Motor neuron (in vitro differentiated cells): Measurements from ENCODE around the gene CNTN1. TPM values are rescaled to one million over a fixed set of nuclear protein-coding genes. Genes with fewer than 3 reads are reported as not detected.

Source experiments
- ATAC-seq, 8 experiments: fragments of 200-7000 bp; cut with Tn5 transposase; replicated peaks in 6 of 8; 2 replicates each; pipeline ENCODE4 v1.8.0; 2021; ENCODE audit warnings: mild to moderate bottlenecking in 8 of 8, moderate library complexity in 8 of 8
- H3K27ac ChIP-seq, 2 donors: fragments of 250-450 bp; sonication (Bioruptor Pico); 2 replicates each; pipeline ENCODE4 v1.9.0; 2021; ENCODE audit warnings: antibody characterized with exemption in 2 of 2, mild to moderate bottlenecking in 2 of 2, moderate library complexity in 1 of 2
- H3K4me1 ChIP-seq, 2 donors: fragments of 250-450 bp; sonication (Bioruptor Pico); replicated peaks in 1 of 2; 2 replicates each; pipeline ENCODE4 v1.6.1; 2021; ENCODE audit warnings: antibody characterized with exemption in 2 of 2, mild to moderate bottlenecking in 2 of 2, moderate library complexity in 1 of 2
- H3K4me3 ChIP-seq, 5 donors: fragments of 250-450 bp; sonication (Bioruptor Pico); 2 replicates each; pipeline ENCODE4 v1.9.0; 2021; ENCODE audit warnings: antibody characterized with exemption in 5 of 5, mild to moderate bottlenecking in 5 of 5, moderate library complexity in 4 of 5
- WGBS, 10 experiments: fragments of 450-650 bp; shearing (Covaris generic); methylation state at CpG; one replicate each; pipeline ENCODE4 v1.0.0; 2022; 5-methylcytosine and 5-hydroxymethylcytosine counted together
- in situ Hi-C, 9 experiments: fragments of 400-800 bp; cut with MboI; loops; one replicate each; pipeline ENCODE4 v1.15.0; 2021; ENCODE audit warnings: low sequenced_read_pairs in 9 of 9, low pct_unique_long_range_greater_than_20kb in 2 of 9; ENCODE audit not compliant: unreplicated experiment in 9 of 9
- total RNA-seq, 8 experiments: library from RNA; unstranded; fragments of 300-600 nt; gene quantifications; 2 replicates each; pipeline versions ENCODE4 v1.2.3 to v1.2.4, GENCODE V29; 2022

CNTN1 gene
- total RNA-seq, 8 experiments from 2014 or later = 0.05 to 163 (median 31.3) TPM

DNA sequence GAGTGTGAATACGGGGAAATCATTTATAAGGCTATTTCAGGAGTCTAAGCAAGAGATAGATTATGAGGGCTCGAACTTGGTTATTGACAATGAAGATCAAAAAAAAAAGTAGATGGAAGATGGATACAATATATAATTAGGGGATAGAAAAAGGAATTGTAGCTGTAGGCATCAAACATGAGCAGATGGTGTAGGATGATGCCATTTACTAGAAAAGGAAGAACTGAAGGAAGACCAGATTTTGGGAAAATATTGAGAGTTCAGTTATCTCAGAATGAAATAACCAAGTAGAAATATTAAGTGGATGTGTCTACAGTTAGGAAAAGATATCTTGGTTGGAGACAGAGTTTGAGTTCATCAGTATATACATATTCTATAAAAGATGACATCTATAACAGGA, 109.6 kb downstream of the CNTN1 start:
- Histone ChIP-seq H3K4me1 (peaks cover 0 to 4% of the 10 kb centered on the region in 2 donors), H3K4me3 (no peak overlapping the region), H3K27ac (no peak overlapping the region)
- ATAC-seq = no peak
- in situ Hi-C loops = loop anchor here in 1 of 9 experiments (25.0 kb wide), 1 partner anchor 110 kb away; no protein-coding TSS in a partner anchor
- 8 to 100% (median 65%) methylated on average over 1 to 2 of the region's 2 CpGs for WGBS, 10 experiments

DNA sequence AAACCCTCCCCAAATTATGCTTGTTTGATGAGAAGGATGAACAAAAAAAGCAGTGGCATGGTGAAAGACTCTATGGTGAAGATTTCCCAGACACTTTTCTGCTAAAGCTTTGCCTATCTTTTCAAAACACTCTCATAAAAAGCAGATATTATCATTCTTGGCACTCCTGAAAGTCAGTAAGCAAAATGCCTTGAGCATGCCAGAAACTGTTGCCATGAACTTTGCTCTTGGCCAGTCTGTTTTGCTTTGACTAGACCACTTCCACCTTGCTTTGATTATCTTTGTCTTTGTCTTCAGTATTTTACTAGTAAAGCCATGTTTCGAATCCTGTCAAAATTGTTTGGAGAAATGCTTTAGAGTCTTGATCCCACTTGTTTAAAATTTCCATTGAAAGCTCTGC, 110.4 kb downstream of the CNTN1 start:
- Histone ChIP-seq H3K4me1 (peaks cover 0 to 4% of the 10 kb centered on the region in 2 donors), H3K4me3 (no peak overlapping the region), H3K27ac (no peak overlapping the region)
- ATAC-seq = no peak
- in situ Hi-C loops = loop anchor here in 1 of 9 experiments (25.0 kb wide), 1 partner anchor 110 kb away; no protein-coding TSS in a partner anchor
- 0 to 100% (median 61%) methylated on average over 1 of the region's 1 CpG; no CpG with 5 or more reads in 2 of the 10 experiments for WGBS, 10 experiments

DNA sequence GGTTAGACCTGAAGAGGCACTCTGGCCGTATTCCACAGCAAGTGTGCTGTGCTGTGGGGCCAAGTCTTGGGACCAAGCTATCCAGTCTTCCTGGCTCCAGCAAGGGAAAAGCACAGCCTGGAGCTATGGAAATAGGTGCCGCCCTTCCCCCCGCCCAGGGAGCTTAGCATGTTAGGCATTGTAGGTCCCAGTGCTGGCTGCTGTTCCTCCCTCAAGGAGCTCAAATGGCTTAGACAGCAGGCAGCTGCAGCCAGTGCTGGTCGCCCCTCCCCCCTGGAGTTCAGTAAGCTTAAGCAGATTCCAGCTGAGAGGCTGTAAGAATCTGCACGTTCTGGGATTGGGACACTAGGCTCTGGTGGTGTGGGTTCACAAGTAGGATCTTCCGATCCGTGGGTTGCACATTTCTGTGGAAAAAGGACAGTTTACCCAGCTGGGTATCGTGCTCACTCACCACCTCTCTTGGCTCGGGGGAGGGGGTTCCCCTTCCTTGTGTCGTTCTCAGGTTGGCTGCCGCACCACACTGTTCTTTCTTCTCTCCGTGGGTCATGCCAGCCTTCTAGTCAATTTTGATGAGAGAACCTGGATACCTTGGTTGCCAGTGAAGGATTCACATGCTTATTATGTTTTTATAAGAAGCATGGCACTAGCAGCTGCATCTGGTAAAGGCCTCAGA, 127.3 kb downstream of the CNTN1 start:
- 0 to 83% (median 70%) methylated on average over 1 to 9 of the region's 12 CpGs; no CpG with 5 or more reads in 3 of the 10 experiments for WGBS, 10 experiments
- H3K4me1 ChIP-seq = peaks cover 6 to 8% of the 10 kb centered on the region in 2 donors
- H3K4me3 ChIP-seq = no peak overlapping the region
- ATAC-seq = peak; percentile 59 to 90 (median 69)
- H3K27ac ChIP-seq = no peak overlapping the region
- in situ Hi-C loops = loop anchor here in 1 of 9 experiments (25.0 kb wide), 1 partner anchor 93 kb away; no protein-coding TSS in a partner anchor

DNA sequence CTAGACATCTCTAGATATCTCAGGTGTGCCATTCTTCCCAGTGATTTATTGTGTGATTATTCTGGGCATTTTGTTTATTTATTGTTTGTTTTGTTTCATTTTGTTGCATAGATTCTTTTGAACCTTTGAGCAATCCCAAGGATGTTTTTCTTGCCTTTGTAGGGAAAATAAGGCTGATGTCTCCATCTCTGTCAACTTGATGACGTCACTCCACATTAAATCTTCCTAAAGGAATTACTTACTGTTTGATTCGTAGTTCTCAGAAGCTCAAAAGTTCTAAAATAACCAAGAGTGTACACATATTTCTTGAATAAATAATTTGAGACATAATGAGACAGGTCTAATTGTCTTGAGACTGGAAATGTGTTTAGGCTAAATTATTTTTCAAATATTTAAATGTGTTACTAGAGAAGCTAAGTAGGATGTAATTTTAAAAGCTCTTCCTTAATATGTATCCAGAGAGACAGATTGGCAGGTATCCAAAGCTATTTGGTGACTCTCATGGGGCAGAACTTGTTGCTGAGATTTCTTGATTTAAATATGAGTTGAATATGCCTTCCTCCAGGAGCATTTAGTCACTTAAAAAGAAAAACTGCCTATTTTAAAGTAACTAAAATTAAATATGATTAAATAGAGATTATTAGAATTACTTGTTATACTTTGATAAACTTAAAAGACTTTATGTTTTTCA, 128.7 kb downstream of the CNTN1 start:
- ATAC-seq = no peak
- in situ Hi-C loops = loop anchor here in 1 of 9 experiments (25.0 kb wide), 1 partner anchor 91 kb away; no protein-coding TSS in a partner anchor
- Histone ChIP-seq H3K4me3 (no peak overlapping the region), H3K4me1 (peaks cover 6 to 8% of the 10 kb centered on the region in 2 donors), H3K27ac (no peak overlapping the region)
- 0 to 90% (median 48%) methylated on average over 1 to 2 of the region's 2 CpGs; no CpG with 5 or more reads in 1 of the 10 experiments for WGBS, 10 experiments

DNA sequence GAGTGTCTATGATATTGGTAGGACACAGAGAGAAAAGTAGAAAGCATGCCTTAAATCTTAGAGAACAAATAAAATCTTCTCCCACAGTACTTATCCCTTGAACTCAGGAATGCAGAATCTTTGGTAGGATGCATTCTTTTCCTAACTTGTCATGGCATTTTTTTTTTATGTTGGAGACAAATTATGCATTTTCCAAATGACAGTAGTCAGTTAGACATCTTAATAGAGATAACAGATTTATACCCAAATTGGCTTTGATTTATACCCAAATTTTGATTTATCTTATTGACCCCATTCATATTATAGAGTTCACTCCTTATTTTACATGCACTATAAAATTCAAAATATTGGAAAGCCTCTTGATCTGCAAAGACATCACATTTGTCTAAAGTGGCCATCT, 132.9 kb downstream of the CNTN1 start:
- no peak overlapping the region for H3K27ac ChIP-seq
- ATAC-seq = no peak
- H3K4me3 ChIP-seq = no peak overlapping the region
- in situ Hi-C loops = no loop called here
- H3K4me1 ChIP-seq = peaks cover 19 to 21% of the 10 kb centered on the region in 2 donors

DNA sequence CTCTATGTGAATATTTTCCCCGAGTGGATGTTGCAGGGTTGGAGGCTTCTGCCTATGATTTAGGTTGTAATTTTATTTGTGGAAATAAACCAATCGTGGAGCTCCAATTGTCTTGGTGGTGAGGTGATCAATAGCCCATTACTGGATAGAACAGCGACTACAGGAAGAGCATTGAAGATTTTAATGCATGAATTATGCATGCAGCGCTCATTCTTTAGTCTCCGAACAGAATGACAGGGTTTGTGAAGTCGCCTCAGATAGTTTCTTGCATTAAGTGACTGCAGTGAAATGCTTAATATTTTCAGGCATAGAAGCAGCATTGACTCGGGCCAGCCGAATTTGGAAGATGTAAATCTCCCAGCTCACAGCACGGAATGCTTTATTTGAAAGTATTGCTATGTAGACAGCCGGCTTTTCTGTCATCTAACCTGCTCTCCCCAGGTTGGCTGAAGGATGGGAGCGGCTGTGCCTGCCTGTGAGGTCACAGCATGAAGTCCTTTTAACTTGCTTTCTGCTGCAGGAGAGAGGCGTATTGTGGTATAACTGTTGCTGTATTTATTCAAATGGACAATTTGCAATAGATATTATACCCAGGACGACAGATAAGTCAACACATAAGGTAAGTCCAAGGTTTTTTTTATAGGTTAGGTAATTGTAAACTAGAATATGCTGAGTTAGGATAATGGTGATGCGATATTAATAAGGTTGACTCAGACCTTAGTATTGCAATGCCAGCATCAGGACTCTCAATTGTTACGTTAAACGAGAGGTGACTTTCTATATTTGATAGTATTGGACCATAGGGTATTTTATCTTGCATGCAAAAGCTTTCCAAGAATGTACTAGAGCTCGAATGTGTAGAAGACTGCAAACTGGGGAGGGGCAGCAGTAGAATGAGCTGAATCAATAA, 135.7 kb downstream of the CNTN1 start:
- peak overlapping the region; percentile 12 to 22 (median 20) for H3K4me3 ChIP-seq
- 13 to 92% (median 46%) methylated on average over 2 to 16 of the region's 17 CpGs for WGBS, 10 experiments
- ATAC-seq = peak in 5 of 8 experiments; percentile 42 to 63 (median 45)
- in situ Hi-C loops = no loop called here
- H3K4me1 ChIP-seq = peaks cover 19 to 21% of the 10 kb centered on the region in 2 donors
- no peak overlapping the region for H3K27ac ChIP-seq

DNA sequence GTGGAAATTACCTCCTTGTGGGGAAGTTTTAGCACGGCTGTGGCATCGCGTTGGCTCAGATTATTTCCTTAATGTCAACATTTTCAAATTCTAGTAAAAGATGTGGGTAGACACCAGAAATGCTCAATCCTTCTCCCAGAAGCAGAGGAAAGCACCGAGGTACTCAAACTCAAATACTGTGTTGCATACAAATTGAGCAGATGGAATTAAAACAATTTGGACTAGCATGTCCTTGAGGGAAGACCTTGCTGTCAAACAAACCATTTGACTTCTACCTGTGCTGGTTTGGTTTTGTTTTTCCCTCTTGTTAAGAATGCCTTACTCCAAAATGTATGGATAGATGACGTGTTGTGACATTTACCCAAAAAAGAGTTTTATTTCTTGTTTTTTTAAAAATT, 136.4 kb downstream of the CNTN1 start:
- Histone ChIP-seq H3K4me3 (peak overlapping the region in 3 of 5 donors; percentile 1 to 22 (median 15)), H3K4me1 (peaks cover 19 to 21% of the 10 kb centered on the region in 2 donors), H3K27ac (no peak overlapping the region)
- 14 to 90% (median 68%) methylated on average over 1 to 5 of the region's 5 CpGs for WGBS, 10 experiments
- in situ Hi-C loops = no loop called here
- ATAC-seq = no peak

DNA sequence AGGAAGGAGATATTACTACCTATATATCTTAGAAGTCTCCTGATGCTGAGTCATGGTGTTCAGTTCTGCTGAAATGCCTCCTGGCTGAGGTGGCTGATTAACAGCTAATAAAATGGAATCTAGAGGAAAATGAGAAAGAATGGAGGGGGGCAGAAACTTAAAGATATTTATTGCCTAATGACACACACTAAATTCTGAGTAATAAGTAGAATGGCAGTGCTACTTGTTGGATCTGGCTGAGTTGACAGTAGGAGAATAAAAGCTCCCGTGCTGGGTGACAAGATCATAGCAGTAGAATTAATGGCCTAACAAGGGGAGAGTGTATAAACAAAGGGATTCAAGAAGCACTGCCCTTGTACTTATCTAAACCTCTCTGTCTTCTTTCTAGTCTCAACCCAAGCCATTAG, 137.5 kb downstream of the CNTN1 start:
- Histone ChIP-seq H3K27ac (no peak overlapping the region), H3K4me1 (peaks cover 19 to 21% of the 10 kb centered on the region in 2 donors), H3K4me3 (peak overlapping the region in 1 of 5 donors; percentile 1)
- whole genome bisulfite sequencing, 10 experiments = 0 to 33% (median 6%) methylated on average over 1 of the region's 1 CpG; no CpG with 5 or more reads in 4 of the 10 experiments
- in situ Hi-C loops = no loop called here
- peak in 5 of 8 experiments; percentile 95 to 98 (median 97) for ATAC-seq

DNA sequence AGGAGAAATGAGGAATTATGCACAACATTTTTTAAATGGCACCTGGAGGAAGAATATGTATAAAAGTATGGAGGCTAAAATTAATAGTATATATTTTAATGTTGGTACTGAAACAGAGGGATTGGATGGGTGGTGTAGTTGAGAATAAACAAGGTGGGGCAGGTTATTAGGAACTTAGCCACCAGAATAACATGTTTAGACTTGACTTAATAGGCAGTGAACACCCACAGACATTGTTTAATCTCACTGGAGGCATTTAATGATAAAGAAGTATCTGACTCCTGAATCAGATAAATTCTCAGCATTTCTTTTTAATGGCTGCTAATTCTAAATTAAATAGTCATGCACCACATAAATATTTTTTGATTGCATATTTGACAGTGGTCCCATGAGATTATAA, 139.7 kb downstream of the CNTN1 start:
- H3K4me3 ChIP-seq = no peak overlapping the region
- H3K27ac ChIP-seq = no peak overlapping the region
- no peak for ATAC-seq
- peaks cover 19 to 21% of the 10 kb centered on the region in 2 donors for H3K4me1 ChIP-seq
- in situ Hi-C loops = no loop called here

DNA sequence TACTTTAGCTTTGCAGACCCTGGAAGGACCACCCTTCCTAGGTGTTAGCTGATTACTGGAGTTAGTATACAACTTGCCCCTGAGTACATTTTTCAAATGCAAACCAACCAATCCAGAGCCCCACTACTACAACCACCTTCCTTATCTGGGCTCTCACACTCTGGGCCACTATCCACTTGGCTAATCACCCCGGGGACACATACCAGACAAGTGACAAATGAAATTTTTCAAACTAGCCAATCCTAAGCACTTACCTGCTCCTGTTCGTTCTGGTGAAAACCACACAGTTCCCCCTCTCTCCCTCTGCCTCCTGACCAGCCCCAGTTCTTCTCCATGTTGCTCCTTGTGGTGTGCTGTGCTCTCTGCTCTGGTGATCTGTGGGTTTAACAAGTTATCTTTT, 140.4 kb downstream of the CNTN1 start:
- H3K4me3 ChIP-seq = no peak overlapping the region
- H3K4me1 ChIP-seq = peaks cover 16 to 17% of the 10 kb centered on the region in 2 donors
- H3K27ac ChIP-seq = no peak overlapping the region
- WGBS, 10 experiments = 8 to 100% (median 80%) methylated on average over 1 to 2 of the region's 2 CpGs; no CpG with 5 or more reads in 3 of the 10 experiments
- in situ Hi-C loops = no loop called here
- ATAC-seq = no peak

DNA sequence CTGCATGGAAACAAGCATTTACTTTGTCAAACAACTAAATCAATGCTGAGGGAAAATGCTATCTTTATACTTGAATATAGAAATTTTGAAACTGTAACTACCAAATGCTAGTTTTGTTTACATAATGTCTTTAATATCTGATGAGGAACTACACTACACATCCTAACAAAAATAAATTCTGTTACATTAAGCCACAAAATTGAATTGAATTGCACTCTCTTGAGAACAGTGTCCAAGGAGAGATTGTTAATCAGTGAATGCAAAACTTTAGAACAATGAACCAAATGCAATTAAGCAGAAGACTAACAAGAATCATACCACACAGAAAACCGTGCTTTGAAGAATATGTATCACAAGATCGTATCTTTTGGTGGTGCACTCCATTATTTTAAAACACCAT, 141.6 kb downstream of the CNTN1 start:
- no peak overlapping the region for H3K4me3 ChIP-seq
- H3K27ac ChIP-seq = no peak overlapping the region
- ATAC-seq = no peak
- in situ Hi-C loops = no loop called here
- 0 to 100% (median 79%) methylated on average over 1 to 2 of the region's 2 CpGs for WGBS, 10 experiments
- H3K4me1 ChIP-seq = peaks cover 6 to 9% of the 10 kb centered on the region in 2 donors

DNA sequence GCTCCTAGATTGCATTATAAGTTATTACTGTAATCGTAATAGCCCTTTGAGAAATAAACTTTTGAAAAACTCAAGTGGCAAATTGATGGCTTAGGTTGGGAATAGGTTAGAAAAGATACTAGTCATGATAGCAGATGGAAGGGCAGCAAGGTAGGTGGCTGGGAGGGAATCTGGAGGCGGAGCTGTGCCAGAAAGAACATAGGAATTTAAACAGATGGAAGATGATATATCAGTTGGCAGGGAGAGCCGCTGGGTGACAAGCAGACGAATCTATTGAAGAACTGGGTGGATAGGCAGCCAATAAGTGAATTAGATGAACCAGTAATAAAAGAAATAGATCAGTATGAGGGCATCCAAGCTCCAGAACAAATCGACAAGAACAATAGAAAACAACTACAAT, 142.1 kb downstream of the CNTN1 start:
- H3K4me3 ChIP-seq = no peak overlapping the region
- in situ Hi-C loops = no loop called here
- 23 to 86% (median 75%) methylated on average over 1 to 5 of the region's 5 CpGs for WGBS, 10 experiments
- peaks cover 6 to 8% of the 10 kb centered on the region in 2 donors for H3K4me1 ChIP-seq
- no peak for ATAC-seq
- no peak overlapping the region for H3K27ac ChIP-seq
